NCI-H524 (cell line): Measurements from ENCODE around the gene KCNA3.
A peak's percentile ranks its signal among the peaks of the same experiment; 100 is the strongest.
"Not testable (repeated sequence)": the region's sequence is repeated elsewhere in the genome, so short reads cannot be mapped to it uniquely, and the experiment has no call there.

ENCODE experiments used
- DNase-seq, 2 experiments: peaks; one replicate each; lab custom pipeline; 2025; lab: John Stamatoyannopoulos, UW

The KCNA3 gene

GRCh38 chr1:110677526-110677925 lies 2.8 kb upstream of the KCNA3 start:
- DNase-seq, result peak; percentile 54 to 70

DNA sequence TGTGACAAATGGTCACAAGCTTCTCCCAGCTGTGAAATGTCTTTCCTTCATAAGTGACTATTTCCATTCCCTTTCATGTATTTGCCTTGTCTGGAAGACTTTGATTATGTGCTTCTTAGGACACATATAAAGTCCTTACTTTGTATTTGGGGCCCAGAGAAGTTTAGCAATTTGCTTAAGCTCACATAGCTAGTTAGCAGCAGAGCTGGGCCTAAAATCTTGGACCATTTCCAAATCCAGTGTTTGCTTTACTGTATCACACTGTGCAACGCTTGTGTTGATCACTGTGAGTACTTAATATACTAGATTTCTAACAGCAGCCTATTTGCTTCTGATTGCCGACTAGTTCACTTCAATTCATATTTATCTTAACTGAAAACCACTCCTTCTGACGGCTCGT lies 2.2 kb upstream of the KCNA3 start:
- peak in 1 of 2 experiments; percentile 27 for DNase-seq

- DNase-seq, result peak in 1 of 2 experiments; percentile 8
These were observed 486 bp upstream of the KCNA3 start for GRCh38 chr1:110675060-110675791.

DNA sequence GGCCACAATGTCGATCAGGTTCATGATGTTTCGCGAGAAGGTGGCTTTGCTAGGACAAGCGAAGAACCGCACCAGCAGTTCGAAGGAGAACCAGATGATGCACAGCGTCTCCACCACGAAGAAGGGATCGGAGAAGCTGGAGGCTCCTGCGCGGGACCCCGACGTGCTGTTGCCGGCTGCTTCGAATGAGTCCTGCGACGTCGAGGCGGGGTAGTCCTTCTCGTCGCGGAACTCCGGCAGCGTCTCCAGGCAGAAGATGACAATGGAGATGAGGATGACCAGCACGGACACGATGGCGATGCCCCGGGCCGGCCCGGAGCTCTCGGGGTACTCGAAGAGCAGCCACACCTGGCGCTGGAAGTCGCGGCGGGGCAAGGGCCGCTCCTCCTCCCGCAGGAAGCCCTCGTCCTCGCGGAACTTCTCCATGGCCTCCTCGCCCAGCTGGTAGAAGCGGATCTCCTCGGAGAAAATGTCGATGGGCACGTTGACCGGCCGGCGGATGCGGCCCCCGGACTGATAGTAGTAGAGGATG lies 869 bp downstream of the KCNA3 start:
- no peak for DNase-seq

DNA sequence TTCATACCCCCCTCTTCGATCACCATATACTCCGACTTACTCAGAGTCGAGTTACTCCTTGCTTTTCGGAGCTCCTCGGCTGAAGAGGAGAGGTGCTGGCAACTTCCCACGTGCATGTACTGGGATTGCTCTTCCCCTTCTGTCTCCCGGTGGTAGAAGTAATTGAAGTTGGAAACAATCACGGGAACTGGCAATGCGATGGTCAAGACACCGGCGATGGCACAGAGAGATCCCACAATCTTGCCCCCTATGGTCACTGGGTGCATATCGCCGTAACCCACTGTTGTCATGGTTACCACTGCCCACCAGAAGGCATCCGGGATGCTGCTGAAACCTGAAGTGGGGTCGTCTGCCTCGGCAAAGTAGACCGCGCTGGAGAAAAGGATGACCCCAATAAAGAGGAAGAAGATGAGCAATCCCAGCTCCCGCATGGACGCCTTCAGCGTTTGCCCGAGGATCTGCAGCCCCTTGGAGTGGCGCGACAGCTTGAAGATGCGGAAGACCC lies 1.5 kb downstream of the KCNA3 start:
- DNase-seq, result peak; percentile 9 to 59

DNA sequence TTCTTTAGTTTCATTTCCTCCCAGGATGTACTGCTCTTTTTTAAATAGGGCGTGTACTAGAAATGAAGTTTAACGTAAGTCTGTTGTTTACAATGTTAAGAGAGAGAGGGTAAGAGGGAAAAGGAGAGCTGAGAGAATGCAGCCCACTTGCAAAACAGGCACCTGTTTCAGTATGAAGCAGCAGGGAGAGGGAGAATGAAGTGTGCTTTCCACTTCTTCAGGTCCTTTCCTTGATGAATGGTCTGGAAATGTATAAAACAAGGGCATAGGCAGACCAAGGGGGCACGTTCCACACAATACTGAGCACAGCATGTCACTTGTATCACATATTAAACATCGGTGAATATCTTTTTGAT lies 2.0 kb downstream of the KCNA3 start:
- no peak for DNase-seq

DNA sequence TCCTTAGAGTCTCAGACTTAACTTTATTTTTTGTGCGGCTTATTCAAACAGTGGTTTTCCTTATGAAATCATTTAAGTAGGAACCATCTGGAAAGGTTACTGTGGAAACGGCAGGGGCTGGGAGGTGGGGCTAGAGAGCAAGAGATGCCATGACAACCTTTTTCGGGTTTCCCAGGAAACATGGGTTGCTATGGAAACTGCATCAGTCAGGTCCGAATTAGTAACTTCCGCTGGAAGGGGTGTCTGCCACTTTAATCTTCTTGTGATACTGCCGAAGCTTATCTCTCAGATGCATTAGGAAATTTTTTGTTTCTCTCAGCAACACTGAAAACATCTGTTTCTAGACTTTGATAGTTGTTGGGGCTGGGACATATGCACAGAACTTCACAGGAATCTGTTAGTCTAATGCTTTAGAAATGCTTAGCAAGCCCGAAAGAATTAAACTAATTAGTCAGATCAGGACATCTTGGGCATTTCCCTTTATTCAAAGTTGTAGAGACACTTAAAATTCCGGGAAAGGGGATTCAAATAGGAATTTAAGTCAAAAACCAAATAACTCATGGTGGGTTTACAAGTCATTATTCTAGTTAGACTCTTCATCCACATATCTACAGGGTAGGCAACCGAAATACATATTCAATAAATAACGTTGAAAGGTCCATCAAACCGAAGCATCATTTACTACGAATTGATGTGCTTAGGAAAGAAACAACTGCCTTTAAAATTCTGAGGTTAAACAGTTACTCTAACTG lies 2.6 kb downstream of the KCNA3 start:
- peak; percentile 96 to 97 for DNase-seq

GRCh38 chr1:110671361-110671760 lies 3.4 kb downstream of the KCNA3 start:
- no peak for DNase-seq

DNA sequence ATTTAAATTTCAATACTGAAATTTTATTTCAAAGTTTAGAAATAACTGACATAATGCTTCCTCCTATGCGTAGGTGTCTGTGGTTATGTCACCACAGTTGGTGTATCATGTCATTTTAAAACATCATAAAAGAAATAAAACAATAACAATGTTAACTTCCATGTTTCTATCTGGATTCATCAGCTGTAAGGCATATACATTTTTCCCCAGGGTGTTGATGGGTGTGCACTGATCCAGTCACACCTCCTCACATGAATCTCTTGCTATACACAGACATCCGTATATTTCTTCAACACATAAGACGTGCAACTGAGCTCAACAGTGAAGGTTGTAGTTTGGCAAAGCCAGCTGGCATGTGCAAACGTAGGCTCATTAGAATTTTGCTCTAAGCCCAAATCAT lies 6.2 kb downstream of the KCNA3 start:
- DNase-seq, result no peak

DNA sequence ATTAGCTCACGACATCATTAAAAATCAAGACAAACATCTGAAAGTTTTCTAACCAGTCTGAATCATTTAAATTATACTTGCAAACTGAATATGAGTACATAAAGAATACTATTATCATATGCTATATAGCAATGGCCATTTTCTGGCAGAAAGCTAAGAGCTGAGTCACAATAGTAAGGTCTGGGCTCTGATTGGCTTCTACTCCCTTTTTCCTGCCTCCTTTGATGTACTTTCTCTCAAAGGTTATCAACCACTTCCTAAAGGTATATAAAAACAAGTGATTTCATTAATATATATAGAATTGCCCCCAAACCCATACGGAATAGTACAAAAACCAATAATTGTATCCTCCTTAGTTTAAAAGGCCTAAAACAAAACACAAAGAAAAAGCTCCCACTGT lies 7.0 kb downstream of the KCNA3 start:
- DNase-seq, result no peak

GRCh38 chr1:110663241-110663640 lies 11.5 kb downstream of the KCNA3 start:
- DNase-seq, result no peak

DNA sequence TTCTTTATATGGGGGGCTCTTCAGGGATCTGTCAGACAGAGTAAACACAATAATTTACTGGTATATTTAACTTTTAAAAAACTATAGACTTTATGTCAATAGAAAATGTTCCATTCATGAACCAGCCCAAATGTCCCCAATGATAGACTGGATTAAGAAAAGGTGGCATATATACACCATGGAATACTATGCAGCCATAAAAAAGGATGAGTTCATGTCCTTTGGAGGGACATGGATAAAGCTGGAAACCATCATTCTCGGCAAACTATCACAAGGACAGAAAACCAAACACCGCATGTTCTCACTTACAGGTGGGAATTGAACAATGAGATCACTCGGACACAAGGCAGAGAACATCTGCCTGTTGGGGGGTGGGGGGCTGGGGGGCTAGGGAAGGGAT lies 15.2 kb downstream of the KCNA3 start:
- DNase-seq, result not testable (repeated sequence)

DNA sequence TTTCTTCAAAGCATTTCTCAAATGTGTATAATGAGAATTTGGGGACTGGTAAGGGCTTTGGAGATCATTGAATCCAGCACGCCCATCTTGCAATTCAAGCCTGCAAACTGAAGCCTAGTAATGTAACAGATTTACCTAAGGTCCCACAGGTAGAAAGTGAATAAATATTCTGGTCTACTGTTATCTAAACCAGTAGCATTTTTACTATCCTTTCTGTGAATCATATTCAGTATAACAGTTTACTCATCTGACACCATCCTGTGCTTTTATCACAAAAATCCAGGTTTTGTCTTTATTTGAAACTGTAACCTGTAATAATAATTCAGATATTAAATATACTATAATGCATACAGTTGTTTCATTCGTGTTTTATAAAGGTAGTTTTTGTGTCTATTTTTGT lies 17.4 kb downstream of the KCNA3 start:
- DNase-seq, result no peak

DNA sequence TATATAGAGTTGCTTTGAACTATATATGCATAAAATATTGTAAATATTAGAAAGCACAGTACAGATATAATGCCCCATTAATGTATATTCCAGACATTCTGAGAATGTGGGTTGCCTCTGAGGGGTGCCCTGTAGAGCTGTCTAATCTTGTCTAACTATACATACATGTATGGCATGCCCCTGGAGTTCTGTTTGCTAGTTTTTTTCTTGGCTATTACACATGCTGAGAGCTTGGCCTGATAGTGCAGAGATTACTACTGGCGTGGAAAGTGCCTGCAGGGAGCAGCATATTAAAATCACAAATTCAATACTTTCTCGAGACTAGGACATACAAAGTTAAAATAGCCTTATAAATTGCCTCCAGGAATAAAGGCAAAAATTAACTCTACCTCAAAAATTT lies 24.1 kb downstream of the KCNA3 start:
- DNase-seq, result no peak

GRCh38 chr1:110648417-110648816 lies 26.3 kb downstream of the KCNA3 start:
- DNase-seq, result no peak

- DNase-seq, result no peak
These were observed 27.4 kb downstream of the KCNA3 start for GRCh38 chr1:110647254-110647891.

DNA sequence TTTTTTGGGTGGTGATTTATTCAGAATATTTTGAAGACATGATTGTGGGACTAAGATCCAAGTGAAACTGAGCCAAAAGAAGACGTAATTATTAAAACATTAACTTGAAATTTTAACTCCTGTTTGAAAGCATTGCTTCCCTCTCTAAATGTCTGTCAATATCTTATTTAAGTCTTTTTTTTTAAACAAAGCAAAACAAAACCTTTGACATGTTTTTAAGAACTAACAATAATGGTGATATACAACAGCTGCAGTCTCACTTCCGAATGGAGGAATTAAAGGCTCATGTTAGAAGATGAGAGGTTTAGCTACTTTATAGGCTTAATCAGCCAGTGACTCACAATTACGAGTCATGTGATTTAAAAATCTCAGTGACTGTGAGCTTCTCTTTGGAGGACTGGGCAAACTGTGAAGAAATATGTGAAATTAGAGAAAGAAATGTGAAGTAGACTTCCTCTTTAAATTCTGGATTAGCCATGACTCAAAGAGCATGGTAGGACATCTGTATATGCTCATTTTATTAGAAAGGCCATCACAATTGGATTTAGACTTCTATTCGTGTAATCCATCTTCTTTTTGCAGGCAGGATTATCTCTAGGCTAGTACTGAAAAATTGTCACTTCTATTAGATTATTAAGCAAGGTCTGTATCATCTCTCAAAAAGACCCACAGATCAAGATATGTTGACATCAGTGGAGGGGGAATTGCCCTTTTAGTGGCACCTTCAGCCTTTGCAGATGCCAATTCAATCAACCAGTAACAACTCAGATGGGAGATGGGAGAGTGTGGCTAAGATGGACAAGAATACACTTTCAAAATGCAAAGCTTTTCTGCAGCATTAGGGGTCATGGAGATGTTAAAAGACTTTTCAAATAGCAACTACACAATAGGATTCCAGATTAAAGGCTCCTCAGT lies 28.7 kb downstream of the KCNA3 start:
- DNase-seq, result peak in 1 of 2 experiments; percentile 60

- DNase-seq, result no peak
These were observed 29.5 kb downstream of the KCNA3 start for GRCh38 chr1:110645211-110645610.

DNA sequence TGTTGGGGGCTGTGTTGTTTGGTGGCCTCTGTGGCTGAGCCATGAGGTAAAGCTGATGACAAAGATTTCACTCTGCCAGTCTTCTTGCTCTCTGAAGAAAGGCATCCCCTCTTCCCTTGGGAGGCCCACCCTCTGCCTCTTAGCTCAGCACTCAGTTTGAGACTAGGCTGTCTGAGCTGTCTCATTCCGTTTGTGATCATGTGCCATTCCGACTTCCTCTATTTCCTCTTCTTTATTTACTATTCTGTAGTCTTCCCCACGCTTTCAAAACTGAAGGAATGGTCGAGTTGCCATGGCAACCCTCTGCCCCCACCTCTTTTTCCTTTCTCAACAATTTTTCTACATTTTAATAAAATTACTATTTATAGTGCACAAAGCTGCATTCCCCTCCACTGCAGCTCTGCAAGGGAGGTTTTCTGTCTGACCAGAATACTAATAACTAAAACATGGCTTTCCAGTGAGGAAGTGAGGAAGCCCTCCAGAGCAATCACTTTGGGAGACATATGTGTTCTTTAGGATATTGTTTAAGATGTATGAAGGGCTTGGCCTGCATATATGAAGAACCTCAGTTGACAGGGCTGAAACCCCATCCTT lies 30.8 kb downstream of the KCNA3 start:
- no peak for DNase-seq

- no peak for DNase-seq
These were observed 34.9 kb downstream of the KCNA3 start for GRCh38 chr1:110639724-110640386.

DNA sequence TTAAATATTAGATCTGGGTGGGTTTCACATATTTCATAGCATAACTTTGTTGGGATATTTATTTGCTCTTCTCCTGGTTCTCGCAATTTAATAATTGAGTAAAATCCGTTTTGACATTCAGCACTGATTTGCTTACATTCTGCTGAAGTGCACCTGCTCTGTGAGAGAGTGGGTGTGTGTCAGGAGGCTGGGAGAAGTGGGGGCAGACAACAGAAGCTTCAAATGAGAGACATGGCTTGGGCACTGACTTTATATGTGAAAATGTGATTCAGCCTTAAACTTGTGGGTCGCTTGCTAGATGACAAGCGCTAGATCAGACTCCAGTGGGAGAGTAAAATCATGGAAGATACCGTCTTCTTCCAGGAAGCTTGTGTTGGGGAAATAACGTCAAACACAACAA lies 36.2 kb downstream of the KCNA3 start:
- DNase-seq, result no peak
